ENCODE data around the gene HYCC2. TPM values are rescaled to one million over a fixed set of nuclear protein-coding genes. Genes with fewer than 3 reads are reported as not detected.
"Not testable (repeated sequence)": the region's sequence is repeated elsewhere in the genome, so short reads cannot be mapped to it uniquely, and the experiment has no call there.

Gene HYCC2
- total and polyA plus RNA-seq, 10 donors, result 3.2 to 68.9 (median 42.7) TPM

GRCh38 chr2:201038855-201039254 lies 32.6 kb downstream of the HYCC2 start:
- peaks cover 0 to 6% (median 0%) of the 10 kb centered on the region in 6 donors for H3K4me1 ChIP-seq
- H3K27ac ChIP-seq, result no peak overlapping the region
- TF ChIP-seq POLR2A (IDR thresholded peaks at IDR 0.05) (no peak), POLR2AphosphoS5 (IDR thresholded peaks at IDR 0.05) (no peak), CTCF (IDR thresholded peaks at IDR 0.05 in 8 of 11, conservative IDR thresholded peaks at IDR 0.05 in 3 of 11) (no peak)
- no peak for DNase-seq
- H3K36me3 ChIP-seq, result peaks cover 0 to 60% (median 0%) of the 10 kb centered on the region in 6 donors
- intact Hi-C loops (cut with DNase I; ENCODE audit: low total_unique reads), result no loop called here
- peaks cover 0 to 8% (median 0%) of the 10 kb centered on the region in 8 donors for H3K9me3 ChIP-seq
- no peak overlapping the region for H3K4me3 ChIP-seq
- H3K27me3 ChIP-seq (replicated peaks in 1 of 7), result no peaks in the 10 kb centered on the region
- WGBS, 5 donors, result 95 to 99% (median 98%) methylated on average over 2 of the region's 2 CpGs

GRCh38 chr2:201038361-201038760 lies 33.1 kb downstream of the HYCC2 start:
- H3K9me3 ChIP-seq; H3K27me3 ChIP-seq (replicated peaks in 1 of 7); H3K4me1 ChIP-seq; H3K4me3 ChIP-seq; intact Hi-C loops (cut with DNase I; ENCODE audit: low total_unique reads); DNase-seq; H3K27ac ChIP-seq: not testable (repeated sequence)
- WGBS, 5 donors, result 95 to 99% (median 97%) methylated on average over 4 of the region's 4 CpGs
- peaks cover 0 to 55% (median 0%) of the 10 kb centered on the region in 6 donors for H3K36me3 ChIP-seq

GRCh38 chr2:201034355-201034754 lies 37.1 kb downstream of the HYCC2 start:
- H3K27me3 ChIP-seq (replicated peaks in 1 of 7); H3K27ac ChIP-seq; H3K4me3 ChIP-seq; intact Hi-C loops (cut with DNase I; ENCODE audit: low total_unique reads); DNase-seq; H3K4me1 ChIP-seq: not testable (repeated sequence)
- WGBS, 5 donors, result 100% methylated on average over 1 to 2 of the region's 2 CpGs; no CpG with 5 or more reads in 1 of the 5 donors
- H3K36me3 ChIP-seq, result peaks cover 0 to 35% (median 0%) of the 10 kb centered on the region in 6 donors
- peaks cover 0 to 11% (median 3%) of the 10 kb centered on the region in 8 donors for H3K9me3 ChIP-seq

- no peak overlapping the region for H3K27ac ChIP-seq
- H3K4me1 ChIP-seq, result peaks cover 0 to 23% (median 8%) of the 10 kb centered on the region in 6 donors
- peaks cover 0 to 50% (median 8%) of the 10 kb centered on the region in 6 donors for H3K36me3 ChIP-seq
- no peaks in the 10 kb centered on the region for H3K27me3 ChIP-seq (replicated peaks in 1 of 7)
- no peak for DNase-seq
- intact Hi-C loops (cut with DNase I; ENCODE audit: low total_unique reads), result no loop called here
- H3K9me3 ChIP-seq, result peaks cover 0 to 11% (median 2%) of the 10 kb centered on the region in 8 donors
- TF ChIP-seq CTCF (IDR thresholded peaks at IDR 0.05 in 8 of 11, conservative IDR thresholded peaks at IDR 0.05 in 3 of 11) (no peak), POLR2AphosphoS5 (IDR thresholded peaks at IDR 0.05) (no peak), POLR2A (IDR thresholded peaks at IDR 0.05) (no peak)
- H3K4me3 ChIP-seq, result no peak overlapping the region
These were observed 47.0 kb downstream of the HYCC2 start for GRCh38 chr2:201024518-201024917.

- no peak for TF ChIP-seq POLR2A (IDR thresholded peaks at IDR 0.05)
- TF ChIP-seq POLR2AphosphoS5 (IDR thresholded peaks at IDR 0.05), result no peak
- no peak for TF ChIP-seq CTCF (IDR thresholded peaks at IDR 0.05 in 8 of 11, conservative IDR thresholded peaks at IDR 0.05 in 3 of 11)
- peaks cover 0 to 7% (median 0%) of the 10 kb centered on the region in 8 donors for H3K9me3 ChIP-seq
- no peak overlapping the region for H3K4me3 ChIP-seq
- H3K27ac ChIP-seq, result peak overlapping the region in 6 of 8 donors; percentile 7 to 46 (median 20)
- peaks cover 0 to 65% (median 13%) of the 10 kb centered on the region in 6 donors for H3K36me3 ChIP-seq
- no peaks in the 10 kb centered on the region for H3K27me3 ChIP-seq (replicated peaks in 1 of 7)
- intact Hi-C loops (cut with DNase I; ENCODE audit: low total_unique reads), result no loop called here
- DNase-seq, result no peak
- peaks cover 0 to 23% (median 8%) of the 10 kb centered on the region in 6 donors for H3K4me1 ChIP-seq
These were observed 49.6 kb downstream of the HYCC2 start for GRCh38 chr2:201021914-201022313.

Small RNAs within 50 kb of the gene (small RNA-seq; reads per million reads assigned to genes)
- gene RNU6-1206P, result 0 reads per million in 4 donors

Other genes starting within 250 kb of the HYCC2 start
- 100 to 1,000 TPM; 161 to 326 (median 210) TPM for gene CLK1, start 207.0 kb downstream of the HYCC2 start, total RNA-seq
- gene CLK1, start 207.0 kb downstream of the HYCC2 start, polyA plus RNA-seq, result 100 to 1,000 TPM; 314 to 737 (median 640) TPM
- gene PPIL3, start 182.6 kb downstream of the HYCC2 start, total RNA-seq, result 100 to 1,000 TPM in 1 of 7 donors, 10 to 100 TPM in 6; 24.0 to 180 (median 35.8) TPM
- gene PPIL3, start 182.6 kb downstream of the HYCC2 start, polyA plus RNA-seq, result 10 to 100 TPM; 20.3 to 37.5 (median 22.3) TPM
- 10 to 100 TPM; 17.2 to 26.4 (median 20.6) TPM for gene NIF3L1, start 182.3 kb downstream of the HYCC2 start, total RNA-seq
- gene NIF3L1, start 182.3 kb downstream of the HYCC2 start, polyA plus RNA-seq, result 10 to 100 TPM; 18.9 to 24.5 (median 20.1) TPM
- gene ORC2, start 108.0 kb downstream of the HYCC2 start, total RNA-seq, result 10 to 100 TPM; 20.5 to 39.1 (median 35.7) TPM
- gene ORC2, start 108.0 kb downstream of the HYCC2 start, polyA plus RNA-seq, result 10 to 100 TPM in 1 of 3 donors, 1 to 10 TPM in 2; 6.9 to 14.5 (median 8.0) TPM
- 10 to 100 TPM; 30.0 to 91.5 (median 58.3) TPM for gene NDUFB3, start 330 bp upstream of the HYCC2 start, total RNA-seq
- gene NDUFB3, start 330 bp upstream of the HYCC2 start, polyA plus RNA-seq, result 10 to 100 TPM; 49.6 to 89.0 (median 69.5) TPM
- 100 to 1,000 TPM; 313 to 511 (median 379) TPM for gene CFLAR, start 44.5 kb upstream of the HYCC2 start, total RNA-seq
- 100 to 1,000 TPM in 1 of 3 donors, 10 to 100 TPM in 2; 64.0 to 101 (median 68.4) TPM for gene CFLAR, start 44.5 kb upstream of the HYCC2 start, polyA plus RNA-seq
- 10 to 100 TPM; 42.5 to 75.6 (median 55.3) TPM for gene CASP10, start 111.5 kb upstream of the HYCC2 start, total RNA-seq
- 10 to 100 TPM in 2 of 3 donors, 1 to 10 TPM in 1; 5.6 to 13.3 (median 10.2) TPM for gene CASP10, start 111.5 kb upstream of the HYCC2 start, polyA plus RNA-seq
- gene CASP8, start 188.9 kb upstream of the HYCC2 start, total RNA-seq, result 100 to 1,000 TPM in 1 of 7 donors, 10 to 100 TPM in 6; 67.1 to 100 (median 91.8) TPM
- gene CASP8, start 188.9 kb upstream of the HYCC2 start, polyA plus RNA-seq, result 10 to 100 TPM; 20.3 to 41.9 (median 29.3) TPM

Data from spleen (tissue), 11 donors.